IMR-90 (cell line): ENCODE measurements around the gene PAPLN. TPM values are rescaled to one million over a fixed set of nuclear protein-coding genes. Genes with fewer than 3 reads are reported as not detected.
A peak's percentile ranks its signal among the peaks of the same experiment; 100 is the strongest.

ENCODE experiments used
- ATAC-seq: fragments of 200-7000 bp; cut with Tn5 transposase; 2 replicates; pipeline ENCODE4 v1.9.1; 2020; ENCODE audit warnings: low read depth, mild to moderate bottlenecking, moderate library complexity
- BruUV-seq: library from RNA; stranded (reverse); fragments of 400-500 nt; replicated peaks from 2 replicates; lab custom pipeline; 2021; lab: Mats Ljungman, UMichigan
- CTCF ChIA-PET: fragments of 300-600 bp; formaldehyde crosslinking; extraction: SDS; loops from one replicate; lab custom pipeline; 2021; ENCODE audit warnings: antibody characterized with exemption; lab: Yijun Ruan, JAX
- POLR2A ChIA-PET: fragments of 300-600 bp; sonication (Branson Sonifier 250); formaldehyde crosslinking; loops from one replicate; lab custom pipeline; 2022; ENCODE audit warnings: antibody characterized with exemption; ENCODE audit not compliant: unreplicated experiment; lab: Charles Lee
- DNase-seq: peaks from one replicate; pipeline ENCODE4 v3.0.0; 2013
- H2AFZ ChIP-seq: replicated peaks from 2 replicates; pipeline ENCODE3; 2013; ENCODE audit warnings: low read length, mild to moderate bottlenecking; ENCODE audit not compliant: poor library complexity
- H2AK5ac ChIP-seq: 2 replicates; pipeline ENCODE4 v1.6.1; 2013; ENCODE audit warnings: low read depth, low read length, inconsistent platforms
- H2AK9ac ChIP-seq: replicated peaks from 2 replicates; pipeline ENCODE3; 2013; ENCODE audit warnings: mild to moderate bottlenecking, low read depth, low read length, moderate library complexity; ENCODE audit not compliant: poor library complexity
- H2BK120ac ChIP-seq: 2 replicates; pipeline ENCODE4 v1.6.1; 2013; ENCODE audit warnings: low read depth, low read length, inconsistent platforms
- H2BK15ac ChIP-seq: 3 replicates; pipeline ENCODE4 v1.6.1; 2013; ENCODE audit warnings: low read depth, low read length, inconsistent platforms
- H2BK20ac ChIP-seq: 2 replicates; pipeline ENCODE4 v1.6.1; 2013; ENCODE audit warnings: low read depth, mild to moderate bottlenecking, inconsistent platforms, low read length, moderate library complexity
- H2BK5ac ChIP-seq: 2 replicates; pipeline ENCODE4 v1.6.1; 2013; ENCODE audit warnings: mild to moderate bottlenecking, low read depth, low read length, inconsistent platforms; ENCODE audit not compliant: poor library complexity, severe bottlenecking
- H3K14ac ChIP-seq: replicated peaks from 2 replicates; pipeline ENCODE4 v1.6.1; 2013; ENCODE audit warnings: low read depth, low read length, inconsistent platforms
- H3K18ac ChIP-seq: 2 replicates; pipeline ENCODE4 v1.6.1; 2013; ENCODE audit warnings: low read depth, low read length, control low read depth
- H3K23ac ChIP-seq: 2 replicates; pipeline ENCODE4 v1.6.1; 2013; ENCODE audit warnings: low read depth, low read length, inconsistent platforms
- H3K27ac ChIP-seq: 2 replicates; pipeline ENCODE4 v1.5.1; 2013; ENCODE audit warnings: mild to moderate bottlenecking, control low read depth, low read length; ENCODE audit not compliant: insufficient read depth
- H3K27me3 ChIP-seq: 2 replicates; pipeline ENCODE4 v1.6.1; 2013; ENCODE audit warnings: low read length; ENCODE audit not compliant: control insufficient read depth, insufficient read depth
- H3K36me3 ChIP-seq: 2 replicates; pipeline ENCODE4 v1.6.1; 2013; ENCODE audit warnings: low read length, mixed read lengths; ENCODE audit not compliant: control insufficient read depth, insufficient read depth
- H3K4ac ChIP-seq: 2 replicates; pipeline ENCODE4 v1.6.1; 2013; ENCODE audit warnings: low read depth, low read length, inconsistent platforms
- H3K4me1 ChIP-seq: 2 replicates; pipeline ENCODE4 v1.6.1; 2013; ENCODE audit warnings: low read length, mixed read lengths; ENCODE audit not compliant: control insufficient read depth, insufficient read depth
- H3K4me2 ChIP-seq: 2 replicates; pipeline ENCODE4 v1.6.1; 2013; ENCODE audit warnings: low read depth, mild to moderate bottlenecking, control low read depth, low read length, moderate library complexity
- H3K4me3 ChIP-seq: 2 replicates; pipeline ENCODE4 v1.5.1; 2013; ENCODE audit warnings: low read depth, mild to moderate bottlenecking, control low read depth, low read length, moderate library complexity; ENCODE audit not compliant: insufficient read depth
- H3K56ac ChIP-seq: 2 replicates; pipeline ENCODE4 v1.6.1; 2013; ENCODE audit warnings: low read length, inconsistent platforms; ENCODE audit not compliant: insufficient read depth; ENCODE audit errors: extremely low read depth
- H3K79me1 ChIP-seq, 2 experiments: 2 replicates each; pipeline ENCODE4 v1.6.1; 2013; ENCODE audit warnings: low read length in 2 of 2, inconsistent platforms in 1 of 2, low read depth in 1 of 2
- H3K9ac ChIP-seq: 2 replicates; pipeline ENCODE4 v1.6.1; 2013; ENCODE audit warnings: low read depth, low read length, control low read depth
- H3K9me1 ChIP-seq: 2 replicates; pipeline ENCODE4 v1.6.1; 2013; ENCODE audit warnings: low read length, inconsistent platforms; ENCODE audit not compliant: insufficient read depth
- H3K9me3 ChIP-seq: 2 replicates; pipeline ENCODE4 v1.6.1; 2013; ENCODE audit warnings: low read length; ENCODE audit not compliant: control insufficient read depth, insufficient read depth
- H4K20me1 ChIP-seq: 2 replicates; pipeline ENCODE4 v1.6.1; 2013; ENCODE audit warnings: low read length, inconsistent platforms; ENCODE audit not compliant: insufficient read depth
- H4K5ac ChIP-seq: 2 replicates; pipeline ENCODE4 v1.6.1; 2013; ENCODE audit warnings: mild to moderate bottlenecking, low read depth, low read length, control low read depth
- H4K8ac ChIP-seq, 2 experiments: 2 replicates each; pipeline ENCODE4 v1.6.1; 2013; ENCODE audit warnings: low read depth in 2 of 2, low read length in 2 of 2, control low read depth in 1 of 2, inconsistent platforms in 1 of 2
- H4K91ac ChIP-seq: 2 replicates; pipeline ENCODE4 v1.6.1; 2013; ENCODE audit warnings: low read depth, low read length, inconsistent platforms; ENCODE audit not compliant: insufficient read depth
- MAFK ChIP-seq: IDR thresholded peaks from 2 replicates; pipeline ENCODE4 v1.6.1; 2012; ENCODE audit warnings: low read depth, low read length, improper control_type of control experiment
- MXI1 ChIP-seq: IDR thresholded peaks from 2 replicates; pipeline ENCODE4 v1.6.1; 2012; ENCODE audit warnings: low read depth, mild to moderate bottlenecking, low read length, moderate library complexity, borderline replicate concordance
- SMC3 ChIP-seq: fragments of 150-350 bp; IDR thresholded peaks from 2 replicates; pipeline ENCODE4 v1.6.1; 2016; ENCODE audit warnings: low read depth, mild to moderate bottlenecking, antibody characterized with exemption, low read length, moderate library complexity
- WGBS, 2 experiments: methylation state at CpG; one replicate each; pipeline versions ENCODE4 v1.1.5 to v1.1.7; 2013; ENCODE audit warnings: missing lambda C conversion rate in 2 of 2; ENCODE audit not compliant: insufficient read length in 1 of 2; ENCODE audit errors: extremely low coverage in 2 of 2; 5-methylcytosine and 5-hydroxymethylcytosine counted together
- dilution Hi-C: fragments of 300-500 bp; cut with HindIII; formaldehyde crosslinking; loops from one replicate; pipeline ENCODE4 v1.14.3; 2018; ENCODE audit warnings: low sequenced_read_pairs; ENCODE audit not compliant: unreplicated experiment
- in situ Hi-C: fragments of 300-500 bp; cut with MboI; formaldehyde crosslinking; loops from 3 replicates; pipeline ENCODE4 v1.14.3; 2019; ENCODE audit warnings: low sequenced_read_pairs, inconsistent platforms, mixed read lengths
- intact Hi-C: fragments of 100-400 bp; cut with micrococcal nuclease; formaldehyde crosslinking; loops from 2 replicates; pipeline ENCODE4 v1.10.0; 2022
- polyA plus RNA-seq, 3 experiments: library from polyadenylated mRNA; depleted of rRNA; stranded (reverse); fragments of >200 nt; gene quantifications; 2 replicates each; pipeline ENCODE4 v1.2.3, GENCODE V29; 2012; ENCODE audit warnings: low replicate concordance in 1 of 3
- total RNA-seq: library from RNA; depleted of rRNA; stranded (reverse); fragments of >200 nt; gene quantifications from 2 replicates; pipeline ENCODE4 v1.2.3, GENCODE V29; 2012
- TF ChIP-seq, protein P1 (sequence below): conservative IDR thresholded peaks from 2 replicates; pipeline ENCODE4 v1.5.1; 2012; ENCODE audit warnings: mild to moderate bottlenecking, low read depth, low read length, improper control_type of control experiment
- TF ChIP-seq, protein P2 (sequence below): fragments of 150-350 bp; IDR thresholded peaks from 2 replicates; pipeline ENCODE4 v1.6.1; 2017; ENCODE audit warnings: mild to moderate bottlenecking, antibody characterized with exemption, low read length, low read depth

Gene PAPLN
- total and polyA plus RNA-seq, 2 of the 4 experiments (the other 2 are of a cell fraction): 0.36 to 1.2 TPM

DNA sequence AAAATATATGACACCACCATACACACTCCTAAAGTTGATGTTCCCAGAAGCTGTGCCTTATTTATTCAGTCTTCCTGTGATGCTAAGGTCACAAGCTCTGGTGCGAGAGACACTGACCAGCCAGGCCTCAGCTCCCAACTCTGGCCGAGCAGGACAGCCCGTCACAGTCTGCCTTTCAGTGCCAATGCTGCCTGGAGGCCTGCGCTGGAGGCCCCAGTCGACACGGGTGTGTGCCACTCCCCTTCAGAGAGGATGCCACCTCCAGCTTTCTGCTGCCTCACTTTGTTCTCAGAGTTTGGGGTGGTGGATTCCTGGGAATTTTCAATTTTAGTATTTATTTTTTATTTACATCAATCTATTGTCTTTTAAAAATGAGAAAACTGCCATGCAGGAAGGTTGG, 7.3 kb upstream of the PAPLN start:
- Histone ChIP-seq H3K9ac (no peak overlapping the region), H3K27ac (no peak overlapping the region), H3K18ac (no peak overlapping the region), H2AFZ (no peak overlapping the region), H2AK9ac (peak overlapping the region; percentile 46), H2BK5ac (no peak overlapping the region), H3K23ac (no peak overlapping the region), H4K5ac (no peak overlapping the region), H3K9me1 (peaks cover 14% of the 10 kb centered on the region), H3K4me3 (no peak overlapping the region), H4K91ac (no peak overlapping the region), H3K27me3 (peaks cover 18% of the 10 kb centered on the region), H4K8ac (no peak overlapping the region), H3K4me2 (no peak overlapping the region), H3K9me3 (no peaks in the 10 kb centered on the region), H2BK120ac (no peak overlapping the region), H3K36me3 (no peaks in the 10 kb centered on the region), H4K20me1 (peaks cover 10% of the 10 kb centered on the region), H3K4ac (no peak overlapping the region), H3K4me1 (peaks cover 21% of the 10 kb centered on the region), H2BK15ac (no peak overlapping the region), H2BK20ac (no peak overlapping the region), H3K14ac (no peak overlapping the region), H3K79me1 (0 out of 4 replicates have a peak, but pooled peaks cover 0 to 5% of the 10 kb centered on the region in 2 experiments), H3K56ac (no peak overlapping the region), H2AK5ac (peak overlapping the region; percentile 62; the same call in 1 of the 2 replicates)
- POLR2A ChIA-PET: no interaction called here
- DNase-seq (no peak), ATAC-seq (no peak)
- WGBS, 2 experiments: 100% methylated on average over 1 of the region's 6 CpGs; no CpG with 5 or more reads in 1 of the 2 experiments
- CTCF ChIA-PET: no interaction called here
- dilution Hi-C loops: no loop called here
- TF ChIP-seq, protein P1, sequence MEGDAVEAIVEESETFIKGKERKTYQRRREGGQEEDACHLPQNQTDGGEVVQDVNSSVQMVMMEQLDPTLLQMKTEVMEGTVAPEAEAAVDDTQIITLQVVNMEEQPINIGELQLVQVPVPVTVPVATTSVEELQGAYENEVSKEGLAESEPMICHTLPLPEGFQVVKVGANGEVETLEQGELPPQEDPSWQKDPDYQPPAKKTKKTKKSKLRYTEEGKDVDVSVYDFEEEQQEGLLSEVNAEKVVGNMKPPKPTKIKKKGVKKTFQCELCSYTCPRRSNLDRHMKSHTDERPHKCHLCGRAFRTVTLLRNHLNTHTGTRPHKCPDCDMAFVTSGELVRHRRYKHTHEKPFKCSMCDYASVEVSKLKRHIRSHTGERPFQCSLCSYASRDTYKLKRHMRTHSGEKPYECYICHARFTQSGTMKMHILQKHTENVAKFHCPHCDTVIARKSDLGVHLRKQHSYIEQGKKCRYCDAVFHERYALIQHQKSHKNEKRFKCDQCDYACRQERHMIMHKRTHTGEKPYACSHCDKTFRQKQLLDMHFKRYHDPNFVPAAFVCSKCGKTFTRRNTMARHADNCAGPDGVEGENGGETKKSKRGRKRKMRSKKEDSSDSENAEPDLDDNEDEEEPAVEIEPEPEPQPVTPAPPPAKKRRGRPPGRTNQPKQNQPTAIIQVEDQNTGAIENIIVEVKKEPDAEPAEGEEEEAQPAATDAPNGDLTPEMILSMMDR: no peak
- TF ChIP-seq SMC3 (no peak), MXI1 (no peak), MAFK (no peak)
- TF ChIP-seq, protein P2, sequence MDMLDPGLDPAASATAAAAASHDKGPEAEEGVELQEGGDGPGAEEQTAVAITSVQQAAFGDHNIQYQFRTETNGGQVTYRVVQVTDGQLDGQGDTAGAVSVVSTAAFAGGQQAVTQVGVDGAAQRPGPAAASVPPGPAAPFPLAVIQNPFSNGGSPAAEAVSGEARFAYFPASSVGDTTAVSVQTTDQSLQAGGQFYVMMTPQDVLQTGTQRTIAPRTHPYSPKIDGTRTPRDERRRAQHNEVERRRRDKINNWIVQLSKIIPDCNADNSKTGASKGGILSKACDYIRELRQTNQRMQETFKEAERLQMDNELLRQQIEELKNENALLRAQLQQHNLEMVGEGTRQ: no peak
- in situ Hi-C loops: no loop called here
- intact Hi-C loops: no loop called here
- BruUV-seq: no TSS peak
